Prostate gland (tissue), 2 donors: Measurements from ENCODE around the gene CYP27A1. TPM values are rescaled to one million over a fixed set of nuclear protein-coding genes. Genes with fewer than 3 reads are reported as not detected.

Experiments used
- DNase-seq: peaks from one replicate; pipeline ENCODE4 v3.0.0-alpha.2; 2019; ENCODE audit warnings: low spot score
- H3K27ac ChIP-seq, 2 donors: fragments of 200-600 bp; sonication (generic); 2 replicates each; pipeline ENCODE4 v1.5.1; 2017 to 2019
- H3K27me3 ChIP-seq: fragments of 200-600 bp; sonication (generic); replicated peaks from 2 replicates; pipeline ENCODE4 v1.5.1; 2019; ENCODE audit not compliant: insufficient read depth
- H3K36me3 ChIP-seq, 2 donors: fragments of 200-600 bp; sonication (generic); 1 replicate in 1 of 2; 2 replicates in 1 of 2; pipeline versions ENCODE4 v1.5.1 to v1.8.1; 2017 to 2019
- H3K4me1 ChIP-seq: fragments of 200-600 bp; sonication (generic); replicated peaks from 2 replicates; pipeline ENCODE4 v1.5.1; 2019
- H3K4me3 ChIP-seq, 2 donors: fragments of 200-600 bp; sonication (generic); 2 replicates each; pipeline ENCODE4 v1.5.1; 2017 to 2019
- H3K9me3 ChIP-seq: fragments of 200-600 bp; sonication (generic); 2 replicates; pipeline ENCODE4 v1.5.1; 2017
- POLR2A ChIP-seq: fragments of 450-650 bp; IDR thresholded peaks from one replicate; pipeline ENCODE4 v1.6.1; 2016; ENCODE audit warnings: antibody characterized with exemption, mild to moderate bottlenecking
- POLR2AphosphoS5 ChIP-seq: sonication (generic); formaldehyde crosslinking; IDR thresholded peaks from one replicate; pipeline ENCODE4 v1.6.1; 2017; ENCODE audit warnings: antibody characterized with exemption
- WGBS: methylation state at CpG from one replicate; pipeline ENCODE4 v1.1.5; 2018; 5-methylcytosine and 5-hydroxymethylcytosine counted together
- intact Hi-C: fragments of 100-400 bp; cut with DNase I; formaldehyde crosslinking; loops from one replicate; pipeline ENCODE4 v1.14.2; 2022
- total RNA-seq, 2 donors: library from RNA; depleted of rRNA; stranded (reverse); fragments of >200 nt; gene quantifications; one replicate each; pipeline ENCODE4 v1.1.0, GENCODE V29; 2016
- TF ChIP-seq, protein P1 (sequence below), 4 experiments: fragments of 200-600 bp in 2 of 4; fragments of 450-650 bp in 2 of 4; sonication (generic) in 2 of 4; IDR thresholded peaks; 1 replicate in 3 of 4; 2 replicates in 1 of 4; pipeline ENCODE4 v1.5.1; 2016 to 2019; ENCODE audit warnings: antibody characterized with exemption in 4 of 4, mild to moderate bottlenecking in 2 of 4, moderate library complexity in 2 of 4

CYP27A1 gene
- total RNA-seq, 2 donors from 2014 or later, result 97.7 to 98.3 TPM

GRCh38 chr2:218827701-218828476, 45.9 kb downstream of the CYP27A1 start:
- TF ChIP-seq, protein P1, sequence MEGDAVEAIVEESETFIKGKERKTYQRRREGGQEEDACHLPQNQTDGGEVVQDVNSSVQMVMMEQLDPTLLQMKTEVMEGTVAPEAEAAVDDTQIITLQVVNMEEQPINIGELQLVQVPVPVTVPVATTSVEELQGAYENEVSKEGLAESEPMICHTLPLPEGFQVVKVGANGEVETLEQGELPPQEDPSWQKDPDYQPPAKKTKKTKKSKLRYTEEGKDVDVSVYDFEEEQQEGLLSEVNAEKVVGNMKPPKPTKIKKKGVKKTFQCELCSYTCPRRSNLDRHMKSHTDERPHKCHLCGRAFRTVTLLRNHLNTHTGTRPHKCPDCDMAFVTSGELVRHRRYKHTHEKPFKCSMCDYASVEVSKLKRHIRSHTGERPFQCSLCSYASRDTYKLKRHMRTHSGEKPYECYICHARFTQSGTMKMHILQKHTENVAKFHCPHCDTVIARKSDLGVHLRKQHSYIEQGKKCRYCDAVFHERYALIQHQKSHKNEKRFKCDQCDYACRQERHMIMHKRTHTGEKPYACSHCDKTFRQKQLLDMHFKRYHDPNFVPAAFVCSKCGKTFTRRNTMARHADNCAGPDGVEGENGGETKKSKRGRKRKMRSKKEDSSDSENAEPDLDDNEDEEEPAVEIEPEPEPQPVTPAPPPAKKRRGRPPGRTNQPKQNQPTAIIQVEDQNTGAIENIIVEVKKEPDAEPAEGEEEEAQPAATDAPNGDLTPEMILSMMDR (IDR thresholded peaks at IDR 0.05), result no peak
- TF ChIP-seq POLR2AphosphoS5 (no peak), POLR2A (no peak)
- WGBS, result 73% methylated on average over 13 of the region's 14 CpGs
- intact Hi-C loops, result no loop called here

GRCh38 chr2:218828477-218828778, 46.5 kb downstream of the CYP27A1 start:
- Histone ChIP-seq H3K27ac (no peak overlapping the region), H3K4me1 (no peaks in the 10 kb centered on the region), H3K27me3 (no peaks in the 10 kb centered on the region), H3K4me3 (no peak overlapping the region), H3K36me3 (no peaks in the 10 kb centered on the region), H3K9me3 (no peaks in the 10 kb centered on the region)
- no peak for DNase-seq
- 89% methylated on average over 4 of the region's 4 CpGs for WGBS
- intact Hi-C loops, result no loop called here
- TF ChIP-seq, protein P1 (IDR thresholded peaks at IDR 0.05), result no peak
- TF ChIP-seq POLR2A (no peak), POLR2AphosphoS5 (no peak)

More at GRCh38 chr2:218827701-218828476, 45.9 kb downstream of the CYP27A1 start:
- no peaks in the 10 kb centered on the region for H3K27me3 ChIP-seq
- DNase-seq, result no peak
- H3K4me1 ChIP-seq, result no peaks in the 10 kb centered on the region
- no peak overlapping the region for H3K4me3 ChIP-seq
- no peaks in the 10 kb centered on the region for H3K36me3 ChIP-seq
- no peak overlapping the region for H3K27ac ChIP-seq
- H3K9me3 ChIP-seq, result no peaks in the 10 kb centered on the region

GRCh38 chr2:218829868-218830451, 48.0 kb downstream of the CYP27A1 start:
- 67% methylated on average over 16 of the region's 17 CpGs for WGBS
- Histone ChIP-seq H3K9me3 (no peaks in the 10 kb centered on the region), H3K4me1 (no peaks in the 10 kb centered on the region), H3K4me3 (no peak overlapping the region), H3K27ac (no peak overlapping the region), H3K36me3 (no peaks in the 10 kb centered on the region), H3K27me3 (no peaks in the 10 kb centered on the region)
- intact Hi-C loops, result no loop called here
- DNase-seq, result no peak
- TF ChIP-seq POLR2AphosphoS5 (no peak), POLR2A (no peak)
- TF ChIP-seq, protein P1 (IDR thresholded peaks at IDR 0.05), result no peak

- DNase-seq, result no peak
- H3K4me3 ChIP-seq, result no peak overlapping the region
- WGBS, result 85% methylated on average over 3 of the region's 3 CpGs
- no peaks in the 10 kb centered on the region for H3K27me3 ChIP-seq
- TF ChIP-seq POLR2A, result no peak
- TF ChIP-seq, protein P1 (IDR thresholded peaks at IDR 0.05), result no peak
- TF ChIP-seq POLR2AphosphoS5, result no peak
- H3K36me3 ChIP-seq, result no peaks in the 10 kb centered on the region
- intact Hi-C loops, result no loop called here
- H3K4me1 ChIP-seq, result no peaks in the 10 kb centered on the region
- H3K9me3 ChIP-seq, result no peaks in the 10 kb centered on the region
- no peak overlapping the region for H3K27ac ChIP-seq
Measured at GRCh38 chr2:218830526-218831306, 48.8 kb downstream of the CYP27A1 start.
